Natural killer cell (primary cell): ENCODE results near the gene TMEM222. TPM values are rescaled to one million over a fixed set of nuclear protein-coding genes. Genes with fewer than 3 reads are reported as not detected.

ENCODE experiments used
- ATAC-seq, 3 donors: fragments of 150-1000 bp in 2 of 3; fragments of 200-7000 bp in 1 of 3; cut with Tn5 transposase; 1 replicate in 1 of 3; 2 replicates in 2 of 3; pipeline ENCODE4 v1.10.0; 2021; ENCODE audit warnings: mild to moderate bottlenecking in 2 of 3, moderate library complexity in 2 of 3
- DNase-seq, 2 donors: peaks; one replicate each; pipeline versions ENCODE4 v3.0.0 to v3.0.0-alpha.2; 2013 to 2021; ENCODE audit warnings: mixed read lengths in 1 of 2
- H3K27ac ChIP-seq: one replicate; pipeline ENCODE4 v1.5.1; 2013; ENCODE audit warnings: mild to moderate bottlenecking, low read length
- H3K27me3 ChIP-seq: one replicate; pipeline ENCODE4 v1.6.1; 2013; ENCODE audit warnings: low read length; ENCODE audit not compliant: control insufficient read depth, insufficient read depth
- H3K36me3 ChIP-seq: one replicate; pipeline ENCODE4 v1.6.1; 2013; ENCODE audit warnings: low read length; ENCODE audit not compliant: control insufficient read depth, insufficient read depth
- H3K4me1 ChIP-seq: one replicate; pipeline ENCODE4 v1.6.1; 2013; ENCODE audit warnings: low read length; ENCODE audit not compliant: control insufficient read depth, insufficient read depth
- H3K4me3 ChIP-seq: one replicate; pipeline ENCODE4 v1.5.1; 2013; ENCODE audit warnings: low read length
- H3K9me3 ChIP-seq: one replicate; pipeline ENCODE4 v1.6.1; 2013; ENCODE audit warnings: low read length; ENCODE audit not compliant: control insufficient read depth, insufficient read depth
- H3K27ac Mint-ChIP-seq, 2 donors: one replicate each; pipeline ENCODE4 v1.8.0; 2022; ENCODE audit warnings: mild to moderate bottlenecking in 2 of 2, mixed read lengths in 2 of 2, moderate library complexity in 1 of 2
- H3K27me3 Mint-ChIP-seq, 2 donors: one replicate each; pipeline ENCODE4 v1.8.0; 2022; ENCODE audit warnings: low read depth in 2 of 2, mixed read lengths in 2 of 2
- H3K36me3 Mint-ChIP-seq: one replicate; pipeline ENCODE4 v1.8.0; 2022; ENCODE audit warnings: mixed read lengths
- H3K4me1 Mint-ChIP-seq, 2 donors: one replicate each; pipeline ENCODE4 v1.8.0; 2022; ENCODE audit warnings: mixed read lengths in 2 of 2
- H3K4me3 Mint-ChIP-seq: one replicate; pipeline ENCODE4 v1.8.0; 2022; ENCODE audit warnings: mild to moderate bottlenecking, moderate library complexity, mixed read lengths
- H3K9me3 Mint-ChIP-seq, 2 donors: one replicate each; pipeline ENCODE4 v1.8.0; 2022; ENCODE audit warnings: mixed read lengths in 2 of 2
- WGBS: methylation state at CpG from one replicate; pipeline ENCODE4 v1.1.7; 2013; ENCODE audit warnings: missing lambda C conversion rate; ENCODE audit not compliant: insufficient coverage; 5-methylcytosine and 5-hydroxymethylcytosine counted together
- intact Hi-C: fragments of 100-400 bp; cut with micrococcal nuclease; formaldehyde crosslinking; loops from one replicate; pipeline ENCODE4 v1.14.2; 2022
- total RNA-seq, 4 donors: library from RNA; stranded (reverse); fragments of 120-200 nt in 1 of 4; gene quantifications; one replicate each; pipeline versions ENCODE4 v1.2.3 to v1.2.4, GENCODE V29; 2013 to 2022
- TF ChIP-seq, protein P1 (sequence below): fragments of 200-600 bp; IDR thresholded peaks from one replicate; pipeline ENCODE4 v1.8.0; 2022; ENCODE audit warnings: antibody characterized with exemption

Gene TMEM222
- total RNA-seq, 3 donors from 2014 or later (not counting 1 experiment from before 2014, with no cell fraction given) = 34.9 to 41.2 (median 37.3) TPM

DNA sequence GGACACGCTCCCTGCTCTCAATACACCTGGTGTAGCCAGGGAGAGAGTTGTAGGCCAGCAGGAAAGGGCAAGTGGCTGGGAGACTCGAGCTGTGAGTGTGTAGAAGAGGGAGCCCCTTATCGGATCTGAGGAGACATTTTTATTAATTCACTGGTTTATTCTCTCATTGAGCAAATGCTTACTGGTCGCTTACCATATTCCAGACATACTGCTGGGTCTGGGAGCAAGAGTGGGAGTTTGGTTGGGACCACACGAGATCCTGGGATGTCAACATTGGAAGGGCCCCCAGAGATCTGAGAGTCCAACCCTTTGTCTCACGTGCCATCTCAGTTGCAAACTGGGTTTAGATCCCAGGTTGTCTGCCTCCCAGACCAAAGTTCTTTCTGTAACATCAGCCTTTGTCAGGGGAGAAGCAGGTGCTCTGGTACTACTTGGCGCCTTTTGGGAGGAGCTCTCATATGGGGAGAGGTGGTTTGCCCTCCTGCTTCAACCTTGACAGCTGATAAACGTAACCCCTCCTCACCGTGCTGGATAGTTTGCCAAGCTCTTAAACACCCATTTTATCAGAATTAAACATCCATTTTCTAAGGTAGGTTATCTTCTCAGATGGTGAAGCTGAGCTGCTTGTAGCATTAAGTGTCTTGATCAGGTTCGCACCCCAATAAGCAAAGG lies 742 bp downstream of the TMEM222 start:
- Mint-ChIP-seq H3K27ac (peak overlapping the region; percentile 86 to 93), H3K36me3 (no peaks in the 10 kb centered on the region), H3K27me3 (peaks cover 0 to 7% of the 10 kb centered on the region in 2 donors), H3K9me3 (no peaks in the 10 kb centered on the region), H3K4me1 (peaks cover 34 to 49% of the 10 kb centered on the region in 2 donors), H3K4me3 (peak overlapping the region; percentile 92)
- TF ChIP-seq, protein P1, sequence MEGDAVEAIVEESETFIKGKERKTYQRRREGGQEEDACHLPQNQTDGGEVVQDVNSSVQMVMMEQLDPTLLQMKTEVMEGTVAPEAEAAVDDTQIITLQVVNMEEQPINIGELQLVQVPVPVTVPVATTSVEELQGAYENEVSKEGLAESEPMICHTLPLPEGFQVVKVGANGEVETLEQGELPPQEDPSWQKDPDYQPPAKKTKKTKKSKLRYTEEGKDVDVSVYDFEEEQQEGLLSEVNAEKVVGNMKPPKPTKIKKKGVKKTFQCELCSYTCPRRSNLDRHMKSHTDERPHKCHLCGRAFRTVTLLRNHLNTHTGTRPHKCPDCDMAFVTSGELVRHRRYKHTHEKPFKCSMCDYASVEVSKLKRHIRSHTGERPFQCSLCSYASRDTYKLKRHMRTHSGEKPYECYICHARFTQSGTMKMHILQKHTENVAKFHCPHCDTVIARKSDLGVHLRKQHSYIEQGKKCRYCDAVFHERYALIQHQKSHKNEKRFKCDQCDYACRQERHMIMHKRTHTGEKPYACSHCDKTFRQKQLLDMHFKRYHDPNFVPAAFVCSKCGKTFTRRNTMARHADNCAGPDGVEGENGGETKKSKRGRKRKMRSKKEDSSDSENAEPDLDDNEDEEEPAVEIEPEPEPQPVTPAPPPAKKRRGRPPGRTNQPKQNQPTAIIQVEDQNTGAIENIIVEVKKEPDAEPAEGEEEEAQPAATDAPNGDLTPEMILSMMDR = no peak
- H3K36me3 ChIP-seq = peaks cover 24% of the 10 kb centered on the region
- H3K27ac ChIP-seq = peak overlapping the region; percentile 89
- H3K9me3 ChIP-seq = no peaks in the 10 kb centered on the region
- peak overlapping the region; percentile 97 for H3K4me3 ChIP-seq
- ATAC-seq (no peak), DNase-seq (no peak)
- H3K4me1 ChIP-seq = peaks cover 16% of the 10 kb centered on the region
- no peaks in the 10 kb centered on the region for H3K27me3 ChIP-seq
- 0% methylated on average over 6 of the region's 10 CpGs for whole genome bisulfite sequencing
- intact Hi-C loops = loop anchor here (1.0 to 2.0 kb wide), 2 partner anchors 19 to 34 kb away; no protein-coding TSS in a partner anchor

DNA sequence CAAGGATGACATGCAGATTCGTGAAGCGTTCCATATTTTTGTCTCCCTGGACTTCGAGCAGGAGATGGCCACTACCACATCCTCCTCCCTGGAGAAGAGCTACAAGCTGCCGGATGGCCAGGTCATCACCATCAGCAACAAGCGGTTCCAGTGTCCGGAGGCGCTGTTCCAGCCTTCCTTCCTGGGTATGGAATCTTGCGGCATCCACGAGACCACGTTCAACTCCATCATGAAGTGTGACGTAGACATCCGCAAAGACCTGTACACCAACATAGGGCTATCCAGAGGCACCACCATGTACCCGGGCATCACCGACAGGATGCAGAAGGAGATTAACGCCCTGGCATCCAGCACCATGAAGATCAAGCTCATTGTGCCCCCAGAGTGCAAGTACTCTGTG lies 3.3 kb downstream of the TMEM222 start:
- no peaks in the 10 kb centered on the region for H3K9me3 Mint-ChIP-seq
- Histone ChIP-seq H3K36me3 (peaks cover 33% of the 10 kb centered on the region), H3K27ac (no peak overlapping the region), H3K4me3 (no peak overlapping the region), H3K27me3 (no peaks in the 10 kb centered on the region), H3K4me1 (peaks cover 16% of the 10 kb centered on the region), H3K9me3 (no peaks in the 10 kb centered on the region)
- H3K4me1 Mint-ChIP-seq = peaks cover 51 to 66% of the 10 kb centered on the region in 2 donors
- TF ChIP-seq, protein P1 = no peak
- H3K27ac Mint-ChIP-seq = no peak overlapping the region
- no peaks in the 10 kb centered on the region for H3K27me3 Mint-ChIP-seq
- ATAC-seq = no peak
- H3K4me3 Mint-ChIP-seq = no peak overlapping the region
- intact Hi-C loops = no loop called here
- no peaks in the 10 kb centered on the region for H3K36me3 Mint-ChIP-seq
- DNase-seq = no peak
- WGBS = 97% methylated on average over 15 of the region's 15 CpGs

DNA sequence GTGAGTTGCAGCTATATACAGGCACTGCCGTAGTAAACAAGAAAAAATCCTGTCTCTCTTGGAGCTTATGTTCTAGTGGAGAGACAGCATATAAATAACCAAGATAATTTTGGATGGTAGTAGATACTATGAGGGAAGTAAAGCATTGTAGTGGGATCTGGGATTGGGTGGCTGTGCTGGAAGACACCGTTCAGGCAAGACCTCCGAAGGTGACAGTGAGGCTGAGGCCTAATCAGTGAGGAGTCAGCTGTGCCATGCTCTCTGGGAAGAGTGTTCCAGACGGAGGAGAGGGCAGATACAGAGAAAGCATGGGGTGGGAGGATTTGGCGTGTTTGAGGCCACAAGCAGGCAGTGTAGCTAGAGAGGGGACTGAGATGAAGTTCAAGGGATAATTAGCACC lies 6.0 kb downstream of the TMEM222 start:
- no peaks in the 10 kb centered on the region for H3K36me3 Mint-ChIP-seq
- H3K4me1 ChIP-seq = peaks cover 23% of the 10 kb centered on the region

More for the DNA sequence above, 6.0 kb downstream of the TMEM222 start:
- Histone ChIP-seq H3K4me3 (no peak overlapping the region), H3K9me3 (no peaks in the 10 kb centered on the region), H3K27me3 (no peaks in the 10 kb centered on the region), H3K27ac (no peak overlapping the region), H3K36me3 (peaks cover 50% of the 10 kb centered on the region)
- Mint-ChIP-seq H3K4me3 (no peak overlapping the region), H3K27me3 (no peaks in the 10 kb centered on the region), H3K27ac (peak overlapping the region; percentile 14 to 19), H3K4me1 (peaks cover 55 to 70% of the 10 kb centered on the region in 2 donors), H3K9me3 (no peaks in the 10 kb centered on the region)
- no peak for DNase-seq
- TF ChIP-seq, protein P1 = no peak
- 97% methylated on average over 5 of the region's 5 CpGs for WGBS
- intact Hi-C loops = no loop called here
- ATAC-seq = no peak
